Lower lobe of right lung (tissue), 2 donors: ENCODE data around the gene SLC22A3. TPM values are rescaled to one million over a fixed set of nuclear protein-coding genes. Genes with fewer than 3 reads are reported as not detected.
"Not testable (repeated sequence)": the region's sequence is repeated elsewhere in the genome, so short reads cannot be mapped to it uniquely, and the experiment has no call there.

Experiments used
- ATAC-seq, 2 donors: fragments of 200-7000 bp; cut with Tn5 transposase; one replicate each; pipeline ENCODE4 v1.9.1; 2020 to 2022; ENCODE audit warnings: mild to moderate bottlenecking in 2 of 2, moderate library complexity in 2 of 2
- DNase-seq: peaks from one replicate; pipeline ENCODE4 v3.0.0-alpha.2; 2020
- H3K27ac ChIP-seq: fragments of 200-600 bp; one replicate; pipeline ENCODE4 v1.8.0; 2022
- H3K27me3 ChIP-seq: fragments of 200-600 bp; one replicate; pipeline ENCODE4 v1.8.0; 2022; ENCODE audit warnings: low read depth
- H3K36me3 ChIP-seq: fragments of 200-600 bp; one replicate; pipeline ENCODE4 v1.8.0; 2022; ENCODE audit warnings: mild to moderate bottlenecking
- H3K4me1 ChIP-seq: fragments of 200-600 bp; one replicate; pipeline ENCODE4 v1.8.0; 2022
- H3K4me3 ChIP-seq: fragments of 200-600 bp; one replicate; pipeline ENCODE4 v1.8.0; 2022; ENCODE audit warnings: mild to moderate bottlenecking
- H3K9me3 ChIP-seq: fragments of 200-600 bp; one replicate; pipeline ENCODE4 v1.8.0; 2022
- intact Hi-C: fragments of 100-400 bp; cut with DNase I; formaldehyde crosslinking; loops from one replicate; pipeline ENCODE4 v1.11.0; 2022
- long read RNA-seq: library from polyadenylated mRNA; unstranded; transcript quantifications from one replicate; pipeline ENCODE4 v2.0.0, GENCODE V29; 2021
- total RNA-seq: library from RNA; stranded (reverse); fragmentation: NEBNext Ultra II Directional; extraction: Animal tissue kit (Norgen Biotek cat#: 25700); gene quantifications from one replicate; pipeline ENCODE4 v1.2.1, GENCODE V29; 2021
- TF ChIP-seq, protein P1 (sequence below): fragments of 200-600 bp; IDR thresholded peaks from one replicate; pipeline ENCODE4 v1.8.0; 2022; ENCODE audit warnings: antibody characterized with exemption, mild to moderate bottlenecking
- donor health status: DM: no; HTN: yes; CAD: no; lungs with severe emphysema.

Gene SLC22A3, protein sequence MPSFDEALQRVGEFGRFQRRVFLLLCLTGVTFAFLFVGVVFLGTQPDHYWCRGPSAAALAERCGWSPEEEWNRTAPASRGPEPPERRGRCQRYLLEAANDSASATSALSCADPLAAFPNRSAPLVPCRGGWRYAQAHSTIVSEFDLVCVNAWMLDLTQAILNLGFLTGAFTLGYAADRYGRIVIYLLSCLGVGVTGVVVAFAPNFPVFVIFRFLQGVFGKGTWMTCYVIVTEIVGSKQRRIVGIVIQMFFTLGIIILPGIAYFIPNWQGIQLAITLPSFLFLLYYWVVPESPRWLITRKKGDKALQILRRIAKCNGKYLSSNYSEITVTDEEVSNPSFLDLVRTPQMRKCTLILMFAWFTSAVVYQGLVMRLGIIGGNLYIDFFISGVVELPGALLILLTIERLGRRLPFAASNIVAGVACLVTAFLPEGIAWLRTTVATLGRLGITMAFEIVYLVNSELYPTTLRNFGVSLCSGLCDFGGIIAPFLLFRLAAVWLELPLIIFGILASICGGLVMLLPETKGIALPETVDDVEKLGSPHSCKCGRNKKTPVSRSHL
- 37.7 TPM for total RNA-seq
- long read RNA-seq, transcript SLC22A3-201 (11 exons, 3,348 nt), result major isoform, 10 of 49 reads
- long read RNA-seq, partial matches to known transcripts, result 5 of 49 reads
- long read RNA-seq, other reads (novel, unspliced or antisense), result 34 of 49 reads

DNA sequence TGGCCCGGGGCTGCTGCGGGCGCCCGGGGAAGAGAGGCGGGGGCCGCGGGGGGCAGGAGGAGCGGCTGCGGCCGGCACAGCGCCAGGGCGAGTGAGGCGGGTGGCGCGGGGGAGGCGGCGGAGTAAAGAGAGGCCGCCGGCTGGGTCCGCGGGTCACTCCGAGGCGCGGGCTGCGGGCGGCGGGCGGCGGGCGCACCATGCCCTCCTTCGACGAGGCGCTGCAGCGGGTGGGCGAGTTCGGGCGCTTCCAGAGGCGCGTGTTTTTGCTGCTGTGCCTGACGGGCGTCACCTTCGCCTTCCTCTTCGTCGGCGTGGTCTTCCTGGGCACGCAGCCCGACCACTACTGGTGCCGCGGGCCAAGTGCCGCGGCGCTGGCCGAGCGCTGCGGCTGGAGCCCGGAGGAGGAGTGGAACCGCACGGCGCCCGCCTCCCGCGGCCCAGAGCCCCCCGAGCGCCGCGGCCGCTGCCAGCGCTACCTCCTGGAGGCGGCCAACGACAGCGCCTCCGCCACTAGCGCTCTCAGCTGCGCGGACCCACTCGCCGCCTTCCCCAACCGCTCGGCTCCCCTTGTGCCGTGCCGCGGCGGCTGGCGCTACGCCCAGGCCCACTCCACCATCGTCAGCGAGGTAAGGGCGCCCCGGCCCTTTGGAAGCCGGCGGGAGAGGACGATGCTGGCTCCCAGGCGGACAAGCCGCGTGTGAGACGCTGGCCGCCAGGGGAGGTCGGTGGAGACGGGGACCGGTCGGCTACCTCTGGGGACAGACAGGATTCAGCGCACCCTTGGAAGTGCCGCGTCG lies at the start of gene SLC22A3:
Gene SLC22A3, plus strand, starts transcription at position 156 of the 797 bp plus-strand sequence. Its CDS starts 42 bp downstream, at position 198.
- peaks cover 26% of the 10 kb centered on the region for H3K27me3 ChIP-seq
- intact Hi-C loops, result no loop called here

DNA sequence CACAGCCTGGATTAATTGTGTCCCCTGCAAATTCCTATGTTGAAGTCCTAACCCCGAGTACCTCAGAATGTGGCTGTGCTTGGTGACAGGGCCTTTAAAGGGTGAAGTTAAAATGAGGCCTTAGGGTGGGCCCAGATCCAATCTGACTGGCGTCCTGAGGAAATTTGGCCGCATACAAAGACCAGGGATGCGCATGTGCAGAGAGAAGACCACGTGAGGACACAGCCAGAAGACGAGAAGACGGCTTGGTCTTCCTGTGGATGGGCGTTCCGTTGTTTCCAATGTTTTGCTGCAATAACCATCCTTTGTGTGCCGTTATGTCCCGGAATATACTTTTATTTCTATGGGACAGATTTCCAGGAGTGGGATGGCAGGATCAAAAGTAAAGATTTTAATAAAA lies 48.6 kb upstream of the SLC22A3 start:
- Histone ChIP-seq H3K27me3 (no peaks in the 10 kb centered on the region), H3K36me3 (no peaks in the 10 kb centered on the region), H3K9me3 (no peaks in the 10 kb centered on the region), H3K4me1 (no peaks in the 10 kb centered on the region), H3K4me3 (no peak overlapping the region), H3K27ac (no peak overlapping the region)
- TF ChIP-seq, protein P1, sequence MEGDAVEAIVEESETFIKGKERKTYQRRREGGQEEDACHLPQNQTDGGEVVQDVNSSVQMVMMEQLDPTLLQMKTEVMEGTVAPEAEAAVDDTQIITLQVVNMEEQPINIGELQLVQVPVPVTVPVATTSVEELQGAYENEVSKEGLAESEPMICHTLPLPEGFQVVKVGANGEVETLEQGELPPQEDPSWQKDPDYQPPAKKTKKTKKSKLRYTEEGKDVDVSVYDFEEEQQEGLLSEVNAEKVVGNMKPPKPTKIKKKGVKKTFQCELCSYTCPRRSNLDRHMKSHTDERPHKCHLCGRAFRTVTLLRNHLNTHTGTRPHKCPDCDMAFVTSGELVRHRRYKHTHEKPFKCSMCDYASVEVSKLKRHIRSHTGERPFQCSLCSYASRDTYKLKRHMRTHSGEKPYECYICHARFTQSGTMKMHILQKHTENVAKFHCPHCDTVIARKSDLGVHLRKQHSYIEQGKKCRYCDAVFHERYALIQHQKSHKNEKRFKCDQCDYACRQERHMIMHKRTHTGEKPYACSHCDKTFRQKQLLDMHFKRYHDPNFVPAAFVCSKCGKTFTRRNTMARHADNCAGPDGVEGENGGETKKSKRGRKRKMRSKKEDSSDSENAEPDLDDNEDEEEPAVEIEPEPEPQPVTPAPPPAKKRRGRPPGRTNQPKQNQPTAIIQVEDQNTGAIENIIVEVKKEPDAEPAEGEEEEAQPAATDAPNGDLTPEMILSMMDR, result no peak
- intact Hi-C loops, result no loop called here
- DNase-seq, result no peak
- ATAC-seq, result no peak

More for the DNA sequence above, at the start of gene SLC22A3:
- peak; percentile 82 to 87 for ATAC-seq
- Histone ChIP-seq H3K9me3 (no peaks in the 10 kb centered on the region), H3K36me3 (no peaks in the 10 kb centered on the region), H3K4me3 (peak within 1 kb of the TSS; percentile 57), H3K27ac (peak within 1 kb of the TSS; percentile 56), H3K4me1 (no peaks in the 10 kb centered on the region)
- DNase-seq, result peak; percentile 74
- TF ChIP-seq, protein P1, result no peak

DNA sequence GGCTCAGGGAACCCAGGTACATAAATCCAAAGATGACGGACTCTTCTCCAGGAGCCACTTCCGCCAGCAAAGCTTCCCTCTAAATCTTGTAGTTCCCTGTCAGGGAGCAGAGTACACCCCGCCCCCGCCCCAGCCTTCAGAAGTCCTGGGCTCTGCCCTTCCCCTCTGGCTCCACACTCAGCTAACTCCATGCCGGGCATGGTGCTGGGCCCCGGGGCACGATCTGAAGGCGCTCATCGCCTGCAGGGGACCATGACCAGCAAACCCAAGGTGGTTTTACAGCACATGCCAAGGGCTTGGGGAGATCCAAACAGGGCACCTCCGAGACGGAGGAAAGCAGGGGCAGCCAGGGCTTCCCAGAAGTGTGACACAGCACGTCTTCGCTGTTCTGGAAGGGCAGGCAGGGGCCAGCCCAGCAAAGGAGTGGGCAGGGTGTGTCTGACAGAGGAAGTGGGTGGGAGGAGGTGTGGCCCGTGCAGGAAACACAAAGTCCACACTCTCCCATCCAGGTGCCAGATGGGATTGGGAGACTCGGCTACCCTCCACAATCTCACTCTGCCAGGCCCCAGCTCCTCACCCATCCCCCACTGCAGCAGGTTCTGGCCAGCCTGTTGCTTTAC lies 48.0 kb upstream of the SLC22A3 start:
- Histone ChIP-seq H3K36me3 (no peaks in the 10 kb centered on the region), H3K27me3 (no peaks in the 10 kb centered on the region), H3K4me3 (no peak overlapping the region), H3K4me1 (no peaks in the 10 kb centered on the region), H3K9me3 (no peaks in the 10 kb centered on the region), H3K27ac (no peak overlapping the region)
- ATAC-seq (peak in 1 of 2 donors; percentile 33), DNase-seq (no peak)
- TF ChIP-seq, protein P1, result no peak
- intact Hi-C loops, result no loop called here

DNA sequence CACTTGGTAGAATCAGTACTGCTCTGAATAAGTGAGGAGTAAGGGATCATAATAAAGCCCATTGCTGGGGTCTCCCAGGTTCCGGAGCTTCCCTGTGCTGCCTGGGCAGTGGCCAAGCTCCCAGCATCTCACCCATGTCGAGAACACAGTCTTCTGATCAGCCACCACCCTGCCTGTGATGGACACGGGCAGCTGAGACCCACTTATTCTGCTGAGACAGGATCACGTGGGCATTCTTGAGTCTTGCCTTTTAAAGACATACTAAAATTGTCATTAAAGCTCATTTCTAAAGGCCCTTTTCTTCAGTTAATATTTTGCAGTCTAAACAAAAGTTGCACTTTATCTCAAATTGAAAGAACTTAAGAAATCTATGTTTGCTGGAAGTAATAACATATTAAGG lies 46.8 kb upstream of the SLC22A3 start:
- DNase-seq (no peak), ATAC-seq (no peak)
- Histone ChIP-seq H3K27me3 (no peaks in the 10 kb centered on the region), H3K36me3 (no peaks in the 10 kb centered on the region), H3K9me3 (no peaks in the 10 kb centered on the region), H3K4me3 (no peak overlapping the region), H3K27ac (no peak overlapping the region), H3K4me1 (no peaks in the 10 kb centered on the region)
- intact Hi-C loops, result no loop called here
- TF ChIP-seq, protein P1, result no peak

DNA sequence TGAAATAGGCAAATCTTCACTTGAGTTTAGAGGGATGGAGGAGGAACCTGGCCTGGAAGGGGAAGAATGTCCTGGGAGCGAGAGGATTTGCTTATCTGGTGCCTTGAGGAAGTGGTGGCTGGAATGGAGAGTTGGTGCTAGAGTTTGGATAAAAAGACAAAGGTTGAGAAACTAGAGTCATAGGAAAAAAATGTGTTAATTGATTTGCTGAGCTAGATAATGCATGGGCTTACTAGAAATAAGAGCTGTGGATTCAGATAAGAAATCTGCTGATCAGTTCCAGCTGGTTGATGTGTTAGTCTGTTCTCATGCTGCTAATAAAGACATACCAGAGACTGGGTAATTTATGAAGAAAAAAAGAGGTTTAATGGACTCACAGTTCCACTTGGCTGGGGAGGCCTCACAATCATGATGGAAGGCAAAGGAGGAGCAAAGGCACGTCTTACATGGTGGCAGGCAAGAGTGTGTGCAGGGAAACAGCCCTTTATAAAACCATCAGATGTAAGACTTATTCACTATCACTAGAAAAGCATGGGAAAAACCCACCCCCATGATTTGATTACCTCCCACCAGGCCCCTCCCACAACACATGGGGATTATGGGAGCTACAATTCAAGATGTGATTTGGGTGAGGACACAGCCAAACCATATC lies 45.6 kb upstream of the SLC22A3 start:
- H3K4me3 ChIP-seq, H3K36me3 ChIP-seq, H3K27ac ChIP-seq, DNase-seq, intact Hi-C loops, H3K4me1 ChIP-seq, H3K27me3 ChIP-seq, ATAC-seq, H3K9me3 ChIP-seq: not testable (repeated sequence)
